HG02943 (cell line): ENCODE results near the gene JMJD1C.
"Not testable (repeated sequence)": the region's sequence is repeated elsewhere in the genome, so short reads cannot be mapped to it uniquely, and the experiment has no call there.

ENCODE experiments used
- ATAC-seq: cut with Tn5 transposase; IDR thresholded peaks from one replicate; pipeline ENCODE4 v1.9.1; 2021; ENCODE audit warnings: mild to moderate bottlenecking, low read depth, moderate library complexity; ENCODE audit not compliant: unreplicated experiment

JMJD1C gene

DNA sequence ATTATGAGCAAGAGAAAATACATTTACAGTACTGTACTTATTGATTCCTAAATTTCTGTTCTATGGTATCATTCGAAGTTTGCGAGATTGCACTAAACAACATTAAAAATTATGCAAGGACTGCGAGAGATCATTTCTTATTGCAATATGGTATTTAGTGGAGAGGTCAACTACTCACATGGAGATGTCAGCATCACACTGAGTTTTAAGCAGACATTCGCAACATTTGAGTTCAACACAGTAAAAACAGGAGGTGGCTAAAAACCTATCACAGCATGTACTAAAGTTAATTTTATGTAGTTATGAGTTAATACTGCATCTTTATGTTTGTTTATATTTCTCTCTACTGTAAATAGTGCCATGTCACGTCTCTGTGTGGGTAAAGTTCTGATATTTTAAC is 53.5 kb downstream of the JMJD1C start:
- ATAC-seq: no peak

DNA sequence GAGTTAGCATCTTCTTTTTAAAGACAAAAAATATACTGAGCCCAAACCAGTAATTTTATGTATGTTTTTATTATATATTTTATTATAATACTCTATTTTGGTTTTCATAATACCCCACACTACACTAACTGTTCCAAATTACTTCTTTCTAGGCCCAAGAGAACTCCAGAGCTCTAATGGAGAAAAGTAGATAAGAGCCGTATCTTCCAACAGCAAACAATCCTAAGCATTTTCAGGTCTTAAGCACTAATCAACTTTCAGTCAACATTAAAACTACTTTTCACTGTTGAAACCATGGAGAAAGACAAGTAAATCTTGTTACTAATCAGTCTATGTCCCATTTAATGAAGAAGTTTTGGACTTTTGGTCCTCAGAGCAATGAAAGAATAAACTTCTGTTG is 55.1 kb downstream of the JMJD1C start:
- ATAC-seq: no peak

- no peak for ATAC-seq
Measured at GRCh38 chr10:63409465-63410027, 56.2 kb downstream of the JMJD1C start.

DNA sequence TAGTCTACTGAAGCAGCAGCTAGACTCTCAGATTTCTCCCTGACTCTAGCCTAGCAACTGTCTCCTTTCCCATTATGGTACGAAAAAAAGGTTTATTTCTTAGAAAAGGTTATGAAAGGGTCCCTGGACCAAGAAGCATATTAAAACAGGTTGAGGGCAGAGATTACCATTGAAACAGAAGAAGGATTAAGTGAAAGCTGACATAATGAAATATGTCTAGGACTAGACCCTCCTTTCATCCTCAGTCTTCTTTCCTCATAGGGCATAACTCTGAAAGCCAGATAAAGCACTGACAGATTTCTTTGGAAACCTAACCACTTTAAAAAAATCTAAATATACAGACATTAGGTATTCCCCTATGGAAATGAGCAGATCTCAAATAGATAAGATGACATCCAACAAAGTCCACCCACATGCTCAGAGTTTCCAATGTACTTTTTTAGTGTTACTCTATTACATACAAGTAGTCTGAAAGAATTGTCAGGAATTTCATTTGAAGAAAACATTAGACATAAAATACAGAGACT is 58.6 kb downstream of the JMJD1C start:
- ATAC-seq: no peak

DNA sequence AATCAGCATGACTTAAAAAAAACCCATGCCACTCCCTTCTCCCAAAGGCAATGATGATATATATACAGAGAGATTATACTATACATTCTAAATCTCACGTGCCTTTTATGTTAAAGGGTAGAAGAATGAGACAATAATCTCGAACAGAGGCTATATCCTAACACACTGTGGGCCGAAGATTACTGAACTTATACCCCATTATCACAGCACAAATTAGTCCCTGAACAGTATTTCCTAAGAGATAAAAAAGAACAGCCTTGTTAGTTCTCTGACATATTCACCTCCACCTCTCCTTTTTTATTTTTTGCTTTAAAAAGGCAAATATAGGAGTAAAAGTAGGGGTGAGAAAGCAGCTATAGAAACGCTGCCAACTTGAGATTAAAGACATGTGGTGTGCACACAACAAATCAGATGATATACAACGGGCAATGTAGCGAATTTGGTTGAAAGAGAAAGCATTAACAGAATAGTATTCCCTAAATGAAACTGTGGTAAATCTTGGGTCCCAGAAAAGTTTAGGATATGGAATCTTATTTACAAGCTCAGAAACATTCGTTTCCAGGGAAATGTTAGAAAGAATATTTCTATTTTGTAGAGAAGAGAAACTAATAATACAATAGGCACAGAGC is 69.5 kb downstream of the JMJD1C start:
- ATAC-seq: no peak

DNA sequence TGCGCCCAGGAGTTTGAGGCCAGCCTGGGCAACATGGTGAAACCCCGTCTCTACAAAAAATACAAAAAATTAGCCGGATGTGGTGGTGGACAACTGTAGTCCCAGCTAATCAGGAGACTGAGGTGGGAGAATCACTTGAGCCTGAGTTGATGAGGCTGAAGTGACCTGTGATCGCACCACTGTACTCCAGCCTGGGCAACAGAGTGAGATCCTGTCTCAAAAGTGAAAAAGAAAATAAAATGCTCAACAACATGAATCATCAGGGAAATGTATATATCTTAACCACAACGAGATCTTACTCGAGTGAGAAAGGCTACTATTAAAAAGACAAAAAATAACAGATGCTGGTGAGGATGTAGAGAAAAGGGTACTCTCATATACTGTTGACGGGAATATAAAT is 72.7 kb downstream of the JMJD1C start:
- ATAC-seq: no peak

DNA sequence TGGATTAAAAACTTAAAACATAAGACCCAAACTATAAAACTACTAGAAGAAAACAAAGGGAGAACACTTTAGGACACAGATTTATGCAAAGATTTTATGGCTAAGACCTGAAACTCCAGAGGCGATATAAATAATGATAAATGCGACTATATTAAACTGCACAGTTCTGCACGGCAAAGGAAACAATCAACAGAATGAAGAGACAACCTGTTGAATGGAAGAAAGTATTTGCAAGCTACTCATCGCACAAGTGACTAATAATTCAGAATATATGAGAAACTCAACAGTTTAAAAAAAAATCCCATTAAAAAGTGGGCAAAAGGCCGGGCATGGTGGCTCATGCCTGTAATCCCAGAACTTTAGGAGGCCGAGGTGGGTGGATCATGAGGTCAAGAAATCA is 73.6 kb downstream of the JMJD1C start:
- ATAC-seq: no peak

GRCh38 chr10:63391812-63392211 is 74.0 kb downstream of the JMJD1C start:
- ATAC-seq: no peak

GRCh38 chr10:63390521-63390920 is 75.3 kb downstream of the JMJD1C start:
- ATAC-seq: no peak

DNA sequence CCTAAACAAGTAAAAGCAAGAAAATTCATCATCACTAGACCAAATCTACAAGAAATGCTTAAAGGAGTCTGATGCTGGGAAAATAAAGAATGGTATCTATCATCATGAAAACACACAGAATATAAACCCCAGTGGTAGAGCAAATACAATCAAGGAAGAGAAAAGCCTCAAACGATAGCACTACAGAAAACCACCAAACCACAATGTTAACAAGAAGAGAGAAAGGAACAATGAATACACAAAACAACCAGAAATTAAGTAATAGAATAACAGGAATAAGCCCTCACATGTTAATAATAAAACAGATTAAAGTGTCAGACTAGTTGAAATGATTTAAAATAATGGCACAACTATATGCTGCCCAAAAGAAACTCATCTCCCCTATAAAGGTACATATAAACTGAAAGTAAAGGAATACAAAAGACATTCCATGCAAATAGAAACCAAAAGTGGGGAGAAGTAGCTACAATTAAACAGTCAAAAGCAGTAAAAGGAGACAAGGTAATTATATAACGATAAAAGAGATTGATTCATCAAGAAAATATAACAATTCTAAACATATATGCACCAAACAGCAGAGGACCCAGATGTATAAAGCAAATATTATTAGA is 77.3 kb downstream of the JMJD1C start:
- peak; percentile 68 for ATAC-seq

- no peak for ATAC-seq
Measured at GRCh38 chr10:63385254-63385653, 80.5 kb downstream of the JMJD1C start.

DNA sequence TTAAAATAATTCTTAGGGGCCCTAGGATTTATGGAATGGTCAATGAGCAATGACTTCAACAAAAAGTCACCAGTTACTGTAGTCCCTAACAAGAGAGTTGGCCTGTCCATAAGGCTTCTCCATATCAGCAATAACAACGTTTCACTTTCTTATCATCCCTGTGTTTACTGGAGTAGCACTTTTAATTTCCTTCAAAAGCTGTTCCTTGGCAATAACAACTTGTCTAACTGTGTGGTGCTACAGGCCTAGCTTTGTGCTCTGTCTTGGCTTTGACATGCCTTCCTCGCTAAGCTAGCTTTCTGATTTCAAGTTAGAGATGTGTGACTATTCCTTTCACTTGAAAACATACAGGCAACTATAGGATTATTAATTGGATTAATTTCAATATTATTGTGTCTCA is 81.1 kb downstream of the JMJD1C start:
- ATAC-seq: no peak

- no peak for ATAC-seq
Measured at GRCh38 chr10:63384001-63384400, 81.8 kb downstream of the JMJD1C start.

DNA sequence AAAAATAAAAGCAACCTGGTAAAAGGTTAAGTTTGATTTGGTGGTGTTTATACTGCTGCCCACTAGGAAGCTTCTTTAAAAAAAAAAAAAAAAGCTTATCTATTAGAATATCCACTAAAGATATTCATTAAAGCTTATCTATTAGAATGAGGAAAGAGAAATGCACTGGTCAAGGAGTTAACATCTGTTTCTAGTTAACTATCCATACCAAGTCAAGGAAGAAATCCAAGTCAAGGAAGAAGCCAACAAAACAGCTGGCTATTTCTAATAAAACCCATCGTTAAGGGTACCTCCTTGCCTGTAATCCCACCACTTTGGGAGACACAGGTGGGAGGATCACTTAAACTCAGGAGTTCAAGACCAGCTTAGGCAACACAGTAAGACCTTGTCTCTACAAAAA is 82.6 kb downstream of the JMJD1C start:
- no peak for ATAC-seq

- ATAC-seq: no peak
Measured at GRCh38 chr10:63382066-63382465, 83.7 kb downstream of the JMJD1C start.

- ATAC-seq: not testable (repeated sequence)
Measured at GRCh38 chr10:63377305-63377661, 88.5 kb downstream of the JMJD1C start.

DNA sequence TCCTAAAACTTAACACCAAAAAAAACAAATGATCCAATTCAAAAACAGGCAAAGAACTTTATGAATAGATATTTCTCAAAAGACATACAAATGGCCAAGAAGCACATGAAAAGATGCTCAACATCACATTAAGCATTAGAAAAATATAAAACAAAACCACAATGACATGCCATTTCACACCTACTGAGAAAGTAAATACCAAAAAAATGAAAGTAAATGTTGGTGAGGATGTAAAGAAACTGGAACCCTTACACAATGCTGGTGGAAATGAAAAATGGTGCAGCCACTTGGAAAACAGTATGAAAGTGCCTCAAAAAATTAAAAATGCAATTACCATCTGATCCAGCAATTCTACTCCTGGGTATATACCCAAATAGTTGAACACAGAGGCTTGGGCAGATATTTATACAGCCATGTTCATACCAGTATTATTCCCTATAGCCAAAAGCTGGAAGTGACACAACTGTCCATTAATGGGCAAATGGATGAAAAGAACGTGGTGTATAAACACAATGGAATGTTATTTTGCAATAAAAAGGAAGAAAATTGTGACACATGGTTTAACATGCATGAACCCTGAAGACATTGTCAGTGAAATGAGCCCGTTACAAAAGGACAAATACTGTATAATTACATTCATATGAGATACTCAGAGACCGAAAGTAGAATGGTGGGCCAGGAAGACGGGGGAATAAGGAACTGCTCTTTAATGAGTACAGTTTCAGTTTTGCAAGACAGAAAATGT is 89.0 kb downstream of the JMJD1C start:
- ATAC-seq: peak; percentile 99

- ATAC-seq: no peak
Measured at GRCh38 chr10:63375859-63376258, 89.9 kb downstream of the JMJD1C start.

- no peak for ATAC-seq
Measured at GRCh38 chr10:63375458-63375857, 90.3 kb downstream of the JMJD1C start.

- no peak for ATAC-seq
Measured at GRCh38 chr10:63374991-63375390, 90.8 kb downstream of the JMJD1C start.

DNA sequence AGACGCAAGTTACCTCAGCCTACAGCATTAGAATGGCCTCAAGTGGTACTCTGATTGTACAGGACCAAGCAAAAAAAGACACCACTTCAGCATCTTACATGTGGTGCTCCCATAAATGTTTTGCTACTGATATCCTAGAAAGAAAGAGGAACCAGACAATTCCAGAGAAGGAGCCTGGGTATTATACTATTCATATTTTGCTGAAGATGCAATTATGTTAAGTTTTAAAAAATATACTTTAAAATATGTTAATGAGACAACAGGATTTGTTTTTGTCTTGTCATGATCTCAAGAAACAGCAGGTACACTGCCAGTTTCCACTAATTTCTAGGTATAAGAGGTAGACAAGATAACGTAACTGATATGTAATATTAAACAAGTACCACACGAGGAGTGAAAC is 92.6 kb downstream of the JMJD1C start:
- ATAC-seq: no peak
